ENCODE measurements around the gene PTBP1.

The PTBP1 gene

GRCh38 chr19:843836-844545 is 46.7 kb downstream of the PTBP1 start:
- H3K27ac ChIP-seq (ENCODE audit: low read depth, low read length): no peak overlapping the region
- no peak overlapping the region for H3K4me3 ChIP-seq (ENCODE audit: insufficient read depth, low read length, poor library complexity, severe bottlenecking)
- TF ChIP-seq, protein P1, sequence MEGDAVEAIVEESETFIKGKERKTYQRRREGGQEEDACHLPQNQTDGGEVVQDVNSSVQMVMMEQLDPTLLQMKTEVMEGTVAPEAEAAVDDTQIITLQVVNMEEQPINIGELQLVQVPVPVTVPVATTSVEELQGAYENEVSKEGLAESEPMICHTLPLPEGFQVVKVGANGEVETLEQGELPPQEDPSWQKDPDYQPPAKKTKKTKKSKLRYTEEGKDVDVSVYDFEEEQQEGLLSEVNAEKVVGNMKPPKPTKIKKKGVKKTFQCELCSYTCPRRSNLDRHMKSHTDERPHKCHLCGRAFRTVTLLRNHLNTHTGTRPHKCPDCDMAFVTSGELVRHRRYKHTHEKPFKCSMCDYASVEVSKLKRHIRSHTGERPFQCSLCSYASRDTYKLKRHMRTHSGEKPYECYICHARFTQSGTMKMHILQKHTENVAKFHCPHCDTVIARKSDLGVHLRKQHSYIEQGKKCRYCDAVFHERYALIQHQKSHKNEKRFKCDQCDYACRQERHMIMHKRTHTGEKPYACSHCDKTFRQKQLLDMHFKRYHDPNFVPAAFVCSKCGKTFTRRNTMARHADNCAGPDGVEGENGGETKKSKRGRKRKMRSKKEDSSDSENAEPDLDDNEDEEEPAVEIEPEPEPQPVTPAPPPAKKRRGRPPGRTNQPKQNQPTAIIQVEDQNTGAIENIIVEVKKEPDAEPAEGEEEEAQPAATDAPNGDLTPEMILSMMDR (IDR thresholded peaks at IDR 0.05; ENCODE audit: insufficient read depth, low read length, poor library complexity, severe bottlenecking): no peak
- no peak for TF ChIP-seq EZH2phosphoT487 (conservative IDR thresholded peaks at IDR 0.05; ENCODE audit: low read length)
- H3F3A ChIP-seq (ENCODE audit: insufficient read depth): no peaks in the 10 kb centered on the region
- H3K9me2 ChIP-seq (replicated peaks; ENCODE audit: insufficient read depth, low read length): no peaks in the 10 kb centered on the region
- H3K27me3 ChIP-seq (ENCODE audit: low read length): no peaks in the 10 kb centered on the region
- no peaks in the 10 kb centered on the region for H3K36me3 ChIP-seq (ENCODE audit: low read length)
- H2AFZ ChIP-seq (ENCODE audit: low read depth, low read length, severe bottlenecking): no peak overlapping the region
- H3K79me2 ChIP-seq (ENCODE audit: insufficient read depth, low read length): no peaks in the 10 kb centered on the region
- H4K20me1 ChIP-seq (ENCODE audit: low read depth, low read length): no peaks in the 10 kb centered on the region
- H3K9me3 ChIP-seq (ENCODE audit: insufficient read depth, low read length): no peaks in the 10 kb centered on the region
- H3K9ac ChIP-seq (ENCODE audit: low read length): no peak overlapping the region
- no peak overlapping the region for H3K4me2 ChIP-seq (ENCODE audit: low read depth, low read length, poor library complexity, severe bottlenecking)

- no peaks in the 10 kb centered on the region for H3K36me3 ChIP-seq (ENCODE audit: low read length)
- H3K9ac ChIP-seq (ENCODE audit: low read length): no peak overlapping the region
- H4K20me1 ChIP-seq (ENCODE audit: low read depth, low read length): no peaks in the 10 kb centered on the region
- H3K27ac ChIP-seq (ENCODE audit: low read depth, low read length): no peak overlapping the region
- no peaks in the 10 kb centered on the region for H3F3A ChIP-seq (ENCODE audit: insufficient read depth)
- H3K4me3 ChIP-seq (ENCODE audit: insufficient read depth, low read length, poor library complexity, severe bottlenecking): no peak overlapping the region
- no peaks in the 10 kb centered on the region for H3K79me2 ChIP-seq (ENCODE audit: insufficient read depth, low read length)
- no peak for TF ChIP-seq EZH2phosphoT487 (conservative IDR thresholded peaks at IDR 0.05; ENCODE audit: low read length)
- TF ChIP-seq, protein P1 (IDR thresholded peaks at IDR 0.05; ENCODE audit: insufficient read depth, low read length, poor library complexity, severe bottlenecking): no peak
- no peaks in the 10 kb centered on the region for H3K9me2 ChIP-seq (replicated peaks; ENCODE audit: insufficient read depth, low read length)
- no peaks in the 10 kb centered on the region for H3K27me3 ChIP-seq (ENCODE audit: low read length)
- no peaks in the 10 kb centered on the region for H3K9me3 ChIP-seq (ENCODE audit: insufficient read depth, low read length)
- no peak overlapping the region for H2AFZ ChIP-seq (ENCODE audit: low read depth, low read length, severe bottlenecking)
- H3K4me2 ChIP-seq (ENCODE audit: low read depth, low read length, poor library complexity, severe bottlenecking): no peak overlapping the region
Measured at GRCh38 chr19:844546-844971, 47.3 kb downstream of the PTBP1 start.

GRCh38 chr19:845707-846521 is 48.7 kb downstream of the PTBP1 start:
- Histone ChIP-seq H3K36me3 (ENCODE audit: low read length) (no peaks in the 10 kb centered on the region), H3F3A (ENCODE audit: insufficient read depth) (no peaks in the 10 kb centered on the region), H3K9ac (ENCODE audit: low read length) (no peak overlapping the region), H3K27me3 (ENCODE audit: low read length) (no peaks in the 10 kb centered on the region), H3K9me3 (ENCODE audit: insufficient read depth, low read length) (no peaks in the 10 kb centered on the region), H3K4me3 (ENCODE audit: insufficient read depth, low read length, poor library complexity, severe bottlenecking) (no peak overlapping the region), H3K9me2 (replicated peaks; ENCODE audit: insufficient read depth, low read length) (no peaks in the 10 kb centered on the region), H3K27ac (ENCODE audit: low read depth, low read length) (no peak overlapping the region), H4K20me1 (ENCODE audit: low read depth, low read length) (no peaks in the 10 kb centered on the region), H2AFZ (ENCODE audit: low read depth, low read length, severe bottlenecking) (no peak overlapping the region), H3K4me2 (ENCODE audit: low read depth, low read length, poor library complexity, severe bottlenecking) (no peak overlapping the region), H3K79me2 (ENCODE audit: insufficient read depth, low read length) (no peaks in the 10 kb centered on the region)
- TF ChIP-seq, protein P1 (IDR thresholded peaks at IDR 0.05; ENCODE audit: insufficient read depth, low read length, poor library complexity, severe bottlenecking): no peak
- TF ChIP-seq EZH2phosphoT487 (conservative IDR thresholded peaks at IDR 0.05; ENCODE audit: low read length): no peak

All from SU-DHL-6 (cell line).